Stomach smooth muscle (tissue), 2 donors: Measurements from ENCODE around the gene SLC8A1.

Experiments
- H3K27ac ChIP-seq: one replicate; pipeline ENCODE4 v1.7.0; 2013; ENCODE audit warnings: mild to moderate bottlenecking, low read length, inconsistent platforms
- H3K27me3 ChIP-seq, 2 donors: one replicate each; pipeline ENCODE4 v1.7.0; 2013; ENCODE audit warnings: low read length in 2 of 2; ENCODE audit not compliant: insufficient read depth in 2 of 2, control insufficient read depth in 1 of 2
- H3K36me3 ChIP-seq, 2 donors: one replicate each; pipeline ENCODE4 v1.7.0; 2013; ENCODE audit warnings: low read length in 2 of 2; ENCODE audit not compliant: control insufficient read depth in 2 of 2, insufficient read depth in 2 of 2
- H3K4me1 ChIP-seq: one replicate; pipeline ENCODE4 v1.7.0; 2013; ENCODE audit warnings: low read length; ENCODE audit not compliant: control insufficient read depth, insufficient read depth
- H3K4me3 ChIP-seq, 2 donors: one replicate each; pipeline ENCODE4 v1.7.0; 2013; ENCODE audit warnings: low read length in 2 of 2
- H3K9ac ChIP-seq, 2 donors: one replicate each; pipeline ENCODE4 v1.7.0; 2013; ENCODE audit warnings: low read length in 2 of 2, mild to moderate bottlenecking in 1 of 2
- H3K9me3 ChIP-seq, 2 donors: one replicate each; pipeline ENCODE4 v1.7.0; 2013; ENCODE audit warnings: low read length in 2 of 2; ENCODE audit not compliant: control insufficient read depth in 2 of 2
- donor health status: healthy.
- donor health status: Pancreatic carcinoma.

SLC8A1 gene

GRCh38 chr2:40317761-40318160 lies 134.1 kb downstream of the SLC8A1 start:
- Histone ChIP-seq H3K27me3 (no peaks in the 10 kb centered on the region), H3K9me3 (no peaks in the 10 kb centered on the region), H3K9ac (no peak overlapping the region), H3K36me3 (no peaks in the 10 kb centered on the region), H3K27ac (no peak overlapping the region), H3K4me3 (no peak overlapping the region), H3K4me1 (peaks cover 3% of the 10 kb centered on the region)

GRCh38 chr2:40317046-40317445 lies 134.8 kb downstream of the SLC8A1 start:
- Histone ChIP-seq H3K4me3 (no peak overlapping the region), H3K9ac (no peak overlapping the region), H3K36me3 (no peaks in the 10 kb centered on the region), H3K4me1 (peaks cover 3% of the 10 kb centered on the region), H3K9me3 (no peaks in the 10 kb centered on the region), H3K27me3 (no peaks in the 10 kb centered on the region), H3K27ac (no peak overlapping the region)

- no peaks in the 10 kb centered on the region for H3K36me3 ChIP-seq
- no peaks in the 10 kb centered on the region for H3K9me3 ChIP-seq
- no peak overlapping the region for H3K27ac ChIP-seq
- H3K4me1 ChIP-seq = peaks cover 3% of the 10 kb centered on the region
- H3K4me3 ChIP-seq = no peak overlapping the region
- H3K9ac ChIP-seq = no peak overlapping the region
- no peaks in the 10 kb centered on the region for H3K27me3 ChIP-seq
Measured at GRCh38 chr2:40316620-40317019, 135.3 kb downstream of the SLC8A1 start.

- Histone ChIP-seq H3K27ac (no peak overlapping the region), H3K36me3 (no peaks in the 10 kb centered on the region), H3K4me1 (peaks cover 3% of the 10 kb centered on the region), H3K27me3 (no peaks in the 10 kb centered on the region), H3K9me3 (no peaks in the 10 kb centered on the region), H3K9ac (no peak overlapping the region), H3K4me3 (no peak overlapping the region)
Measured at GRCh38 chr2:40315683-40316082, 136.2 kb downstream of the SLC8A1 start.

- Histone ChIP-seq H3K27me3 (no peaks in the 10 kb centered on the region), H3K4me3 (no peak overlapping the region), H3K36me3 (no peaks in the 10 kb centered on the region), H3K9me3 (no peaks in the 10 kb centered on the region), H3K27ac (no peak overlapping the region), H3K9ac (no peak overlapping the region), H3K4me1 (peaks cover 2% of the 10 kb centered on the region)
Measured at GRCh38 chr2:40311026-40311425, 140.9 kb downstream of the SLC8A1 start.

- Histone ChIP-seq H3K36me3 (no peaks in the 10 kb centered on the region), H3K27ac (no peak overlapping the region), H3K9me3 (no peaks in the 10 kb centered on the region), H3K27me3 (no peaks in the 10 kb centered on the region), H3K9ac (no peak overlapping the region), H3K4me3 (no peak overlapping the region), H3K4me1 (peaks cover 2% of the 10 kb centered on the region)
Measured at GRCh38 chr2:40310303-40310702, 141.6 kb downstream of the SLC8A1 start.

- H3K27ac ChIP-seq = no peak overlapping the region
- peaks cover 22% of the 10 kb centered on the region for H3K4me1 ChIP-seq
- H3K36me3 ChIP-seq = no peaks in the 10 kb centered on the region
Measured at GRCh38 chr2:40304340-40304739, 147.6 kb downstream of the SLC8A1 start.

GRCh38 chr2:40303746-40304145 lies 148.1 kb downstream of the SLC8A1 start:
- Histone ChIP-seq H3K9me3 (no peaks in the 10 kb centered on the region), H3K4me3 (no peak overlapping the region), H3K27ac (no peak overlapping the region)

More at GRCh38 chr2:40304340-40304739, 147.6 kb downstream of the SLC8A1 start:
- H3K9ac ChIP-seq = no peak overlapping the region
- H3K4me3 ChIP-seq = no peak overlapping the region
- H3K9me3 ChIP-seq = no peaks in the 10 kb centered on the region
- H3K27me3 ChIP-seq = no peaks in the 10 kb centered on the region

GRCh38 chr2:40302751-40303325 lies 149.1 kb downstream of the SLC8A1 start:
- no peak overlapping the region for H3K9ac ChIP-seq
- H3K36me3 ChIP-seq = no peaks in the 10 kb centered on the region
- no peak overlapping the region for H3K27ac ChIP-seq
- peaks cover 24% of the 10 kb centered on the region for H3K4me1 ChIP-seq
- no peak overlapping the region for H3K4me3 ChIP-seq
- no peaks in the 10 kb centered on the region for H3K27me3 ChIP-seq
- H3K9me3 ChIP-seq = no peaks in the 10 kb centered on the region

More at GRCh38 chr2:40303746-40304145, 148.1 kb downstream of the SLC8A1 start:
- no peaks in the 10 kb centered on the region for H3K36me3 ChIP-seq
- H3K9ac ChIP-seq = no peak overlapping the region
- peaks cover 24% of the 10 kb centered on the region for H3K4me1 ChIP-seq
- H3K27me3 ChIP-seq = no peaks in the 10 kb centered on the region

- no peak overlapping the region for H3K4me3 ChIP-seq
- no peak overlapping the region for H3K27ac ChIP-seq
- no peaks in the 10 kb centered on the region for H3K9me3 ChIP-seq
- no peaks in the 10 kb centered on the region for H3K27me3 ChIP-seq
- peaks cover 22% of the 10 kb centered on the region for H3K4me1 ChIP-seq
- no peak overlapping the region for H3K9ac ChIP-seq
- no peaks in the 10 kb centered on the region for H3K36me3 ChIP-seq
Measured at GRCh38 chr2:40300391-40300790, 151.5 kb downstream of the SLC8A1 start.

GRCh38 chr2:40299781-40300180 lies 152.1 kb downstream of the SLC8A1 start:
- Histone ChIP-seq H3K27me3 (no peaks in the 10 kb centered on the region), H3K4me1 (peaks cover 18% of the 10 kb centered on the region), H3K9me3 (no peaks in the 10 kb centered on the region), H3K36me3 (no peaks in the 10 kb centered on the region), H3K27ac (no peak overlapping the region), H3K4me3 (no peak overlapping the region), H3K9ac (no peak overlapping the region)
